WERI-Rb-1 (cell line): ENCODE measurements around the gene CSNK2A1.

Source experiments
- DNase-seq: peaks from one replicate; pipeline ENCODE4 v3.0.0-alpha.2; 2020
- H3K27ac ChIP-seq: fragments of 250-450 bp; sonication (Bioruptor Pico); 2 replicates; pipeline ENCODE4 v1.5.1; 2020; ENCODE audit warnings: mild to moderate bottlenecking, moderate library complexity
- H3K27me3 ChIP-seq: fragments of 250-450 bp; sonication (Bioruptor Pico); 2 replicates; pipeline ENCODE4 v1.5.1; 2021; ENCODE audit warnings: mild to moderate bottlenecking, low read depth, moderate library complexity; ENCODE audit not compliant: insufficient read depth, severe bottlenecking
- H3K36me3 ChIP-seq: fragments of 250-450 bp; sonication (Bioruptor Pico); 2 replicates; pipeline ENCODE4 v1.5.1; 2020; ENCODE audit warnings: mild to moderate bottlenecking, moderate library complexity
- H3K4me3 ChIP-seq: 2 replicates; pipeline ENCODE4 v1.5.1; 2011; ENCODE audit warnings: low read depth, mild to moderate bottlenecking, control low read depth, low read length
- H3K9me3 ChIP-seq: fragments of 250-450 bp; sonication (Bioruptor Pico); 2 replicates; pipeline ENCODE4 v1.5.1; 2021; ENCODE audit warnings: mild to moderate bottlenecking, moderate library complexity; ENCODE audit not compliant: severe bottlenecking
- TF ChIP-seq, protein P1 (sequence below): IDR thresholded peaks from 2 replicates; pipeline ENCODE4 v1.5.1; 2011; ENCODE audit warnings: low read depth, mild to moderate bottlenecking, control low read depth, inconsistent platforms, low read length

Gene CSNK2A1

DNA sequence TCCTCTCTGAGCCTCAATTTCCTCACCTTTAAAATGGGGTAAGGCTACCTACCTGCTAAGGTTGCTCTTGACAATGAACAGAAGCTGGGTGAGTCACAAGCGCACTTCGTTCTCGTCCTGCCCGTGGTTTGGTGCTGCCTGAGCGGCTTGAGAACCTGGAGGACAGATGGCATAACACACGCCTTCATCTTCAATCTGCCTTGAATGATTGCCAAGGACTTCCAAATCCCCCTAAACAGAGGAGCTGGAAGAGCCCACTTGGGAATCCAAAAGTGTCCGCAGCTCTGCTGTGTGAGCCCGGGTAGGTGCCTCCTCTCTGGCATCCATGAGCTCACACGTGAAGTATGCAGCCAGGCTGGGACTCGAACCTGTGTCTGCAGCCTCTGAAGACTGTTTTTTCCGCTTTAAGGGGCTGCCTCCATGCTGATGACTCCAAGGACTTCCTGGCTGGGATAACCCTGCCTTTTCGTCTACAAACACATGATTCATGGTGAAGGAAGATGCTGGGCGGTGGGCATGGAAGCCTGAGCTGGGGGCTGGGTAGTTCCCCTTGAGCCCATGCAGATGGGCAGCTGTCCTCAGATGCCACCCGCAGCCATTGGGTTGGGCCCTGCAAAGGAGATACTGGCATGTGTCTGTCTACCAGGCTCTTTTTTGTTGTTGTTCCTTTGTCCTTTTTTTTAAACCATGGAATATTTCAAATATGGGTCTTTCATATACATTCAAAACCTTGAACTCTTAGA is 25.3 kb upstream of the CSNK2A1 start:
- Histone ChIP-seq H3K4me3 (peak overlapping the region; percentile 20; the same call in 1 of the 2 replicates), H3K36me3 (no peaks in the 10 kb centered on the region), H3K27me3 (no peaks in the 10 kb centered on the region), H3K27ac (peak overlapping the region; percentile 51), H3K9me3 (no peaks in the 10 kb centered on the region)
- DNase-seq: peak; percentile 62
- TF ChIP-seq, protein P1, sequence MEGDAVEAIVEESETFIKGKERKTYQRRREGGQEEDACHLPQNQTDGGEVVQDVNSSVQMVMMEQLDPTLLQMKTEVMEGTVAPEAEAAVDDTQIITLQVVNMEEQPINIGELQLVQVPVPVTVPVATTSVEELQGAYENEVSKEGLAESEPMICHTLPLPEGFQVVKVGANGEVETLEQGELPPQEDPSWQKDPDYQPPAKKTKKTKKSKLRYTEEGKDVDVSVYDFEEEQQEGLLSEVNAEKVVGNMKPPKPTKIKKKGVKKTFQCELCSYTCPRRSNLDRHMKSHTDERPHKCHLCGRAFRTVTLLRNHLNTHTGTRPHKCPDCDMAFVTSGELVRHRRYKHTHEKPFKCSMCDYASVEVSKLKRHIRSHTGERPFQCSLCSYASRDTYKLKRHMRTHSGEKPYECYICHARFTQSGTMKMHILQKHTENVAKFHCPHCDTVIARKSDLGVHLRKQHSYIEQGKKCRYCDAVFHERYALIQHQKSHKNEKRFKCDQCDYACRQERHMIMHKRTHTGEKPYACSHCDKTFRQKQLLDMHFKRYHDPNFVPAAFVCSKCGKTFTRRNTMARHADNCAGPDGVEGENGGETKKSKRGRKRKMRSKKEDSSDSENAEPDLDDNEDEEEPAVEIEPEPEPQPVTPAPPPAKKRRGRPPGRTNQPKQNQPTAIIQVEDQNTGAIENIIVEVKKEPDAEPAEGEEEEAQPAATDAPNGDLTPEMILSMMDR: no peak

DNA sequence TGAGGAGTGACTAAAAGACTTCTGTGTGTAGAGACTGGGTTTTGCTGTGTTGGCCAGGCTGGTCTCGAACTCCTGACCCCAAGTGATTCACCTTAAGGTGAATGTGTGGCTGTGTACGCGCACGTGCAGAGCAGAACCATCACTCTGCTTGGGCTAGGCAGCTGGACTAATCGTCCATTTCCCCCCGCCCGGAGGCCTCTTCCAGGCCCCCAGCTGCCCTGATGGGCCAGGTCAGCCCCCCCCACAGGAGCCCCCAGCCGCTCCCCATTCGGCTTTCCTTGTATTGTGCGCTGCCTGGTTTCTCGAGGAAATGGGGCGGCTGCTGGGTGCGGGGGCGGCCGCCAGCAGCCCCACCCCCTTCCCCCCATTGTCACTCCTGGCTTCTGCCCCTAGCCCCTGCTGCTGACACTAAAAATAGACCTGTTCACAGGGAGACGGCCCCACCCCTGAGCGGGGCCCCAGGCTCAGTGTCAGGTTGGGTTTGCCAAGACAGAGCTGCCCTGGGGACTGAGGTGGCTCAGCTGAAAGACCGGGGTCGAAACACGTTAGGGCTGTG is 24.6 kb upstream of the CSNK2A1 start:
- H3K27ac ChIP-seq: peak overlapping the region; percentile 51
- no peaks in the 10 kb centered on the region for H3K9me3 ChIP-seq
- peak overlapping the region; percentile 20; the same call in 1 of the 2 replicates for H3K4me3 ChIP-seq
- no peaks in the 10 kb centered on the region for H3K36me3 ChIP-seq
- TF ChIP-seq, protein P1: no peak
- DNase-seq: peak; percentile 51
- no peaks in the 10 kb centered on the region for H3K27me3 ChIP-seq

DNA sequence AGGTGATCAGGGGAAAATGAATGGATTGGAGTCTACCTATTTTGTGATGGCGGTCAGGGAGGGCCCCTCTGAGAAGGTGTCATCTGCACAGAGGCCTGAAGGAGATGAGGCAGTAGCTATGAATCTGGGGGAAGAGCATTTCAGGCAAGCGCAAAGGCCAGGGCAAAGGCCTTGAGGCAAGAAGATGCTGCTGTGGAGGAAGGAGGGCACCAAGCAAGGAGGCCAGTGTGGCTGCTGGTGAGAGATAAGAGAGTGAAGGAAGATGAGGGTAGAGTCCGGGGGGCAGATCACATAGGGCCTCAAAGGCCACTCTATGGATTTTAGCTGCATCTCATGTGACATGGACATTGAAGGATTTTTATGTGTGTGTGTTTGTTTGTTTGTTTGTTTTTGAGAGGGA is 20.6 kb upstream of the CSNK2A1 start:
- TF ChIP-seq, protein P1: no peak
- Histone ChIP-seq H3K4me3 (no peak overlapping the region), H3K27ac (no peak overlapping the region), H3K27me3 (no peaks in the 10 kb centered on the region), H3K36me3 (no peaks in the 10 kb centered on the region), H3K9me3 (no peaks in the 10 kb centered on the region)
- DNase-seq: no peak

DNA sequence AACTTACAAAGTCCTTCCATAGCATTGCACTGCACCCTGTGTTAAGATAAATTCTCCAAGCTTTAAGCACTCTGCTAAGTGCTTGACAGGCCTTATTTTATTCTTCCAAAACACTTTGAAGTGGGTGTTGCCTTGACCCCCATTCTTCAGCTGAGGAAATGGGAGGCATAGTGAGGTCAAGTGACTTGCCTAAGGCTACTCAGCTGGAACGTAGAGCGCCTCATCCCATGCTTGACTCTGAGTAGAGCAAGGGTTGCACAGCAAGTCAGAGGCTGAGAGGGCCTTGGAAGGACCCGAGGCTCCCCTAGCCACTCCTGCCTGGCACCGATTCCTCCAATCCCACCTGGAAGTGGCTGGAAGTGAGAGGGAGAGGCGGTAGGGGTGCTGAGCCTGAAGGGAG is 19.6 kb upstream of the CSNK2A1 start:
- no peak for DNase-seq
- Histone ChIP-seq H3K36me3 (no peaks in the 10 kb centered on the region), H3K9me3 (no peaks in the 10 kb centered on the region), H3K27ac (no peak overlapping the region), H3K4me3 (no peak overlapping the region), H3K27me3 (no peaks in the 10 kb centered on the region)
- TF ChIP-seq, protein P1: no peak

DNA sequence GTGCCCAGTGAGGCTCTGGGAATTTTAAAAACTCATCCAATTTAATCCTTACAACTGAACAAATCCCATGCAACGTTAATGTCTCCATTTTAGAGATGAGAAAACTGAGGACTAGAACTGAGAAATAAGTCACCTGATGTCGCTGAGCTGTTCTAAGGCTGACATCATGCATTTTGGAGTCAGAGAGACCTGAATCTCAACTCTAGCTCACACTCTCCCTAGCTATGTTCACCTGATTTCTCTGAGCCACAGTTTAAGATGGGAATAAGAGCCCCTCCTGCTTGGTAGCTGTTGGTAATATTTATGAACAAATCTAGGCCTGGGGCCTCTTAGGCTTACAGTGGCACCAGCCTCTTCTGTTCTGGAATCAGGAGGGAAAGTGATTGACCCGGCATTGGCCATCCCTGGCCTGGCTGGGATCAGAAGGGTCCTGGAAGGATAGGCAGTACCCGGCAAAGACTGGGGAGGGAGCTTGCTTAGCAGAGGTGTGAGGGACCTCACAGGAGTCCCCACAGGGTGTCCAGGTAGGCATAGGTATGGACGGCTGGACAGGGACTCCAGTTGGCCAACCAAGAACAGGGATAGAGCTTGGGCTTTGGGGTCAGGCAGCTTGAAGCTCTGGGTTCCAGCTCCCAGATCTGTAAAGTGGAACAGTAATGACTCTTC is 18.8 kb upstream of the CSNK2A1 start:
- Histone ChIP-seq H3K9me3 (no peaks in the 10 kb centered on the region), H3K27me3 (no peaks in the 10 kb centered on the region), H3K36me3 (no peaks in the 10 kb centered on the region), H3K27ac (no peak overlapping the region), H3K4me3 (no peak overlapping the region)
- TF ChIP-seq, protein P1: no peak
- DNase-seq: no peak
